GM23248 (cell line): ENCODE measurements around the gene TMEM128.

Experiments
- EZH2 ChIP-seq: fragments of 200-600 bp; sonication (generic); IDR thresholded peaks from 2 replicates; pipeline ENCODE4 v1.6.1; 2018; ENCODE audit warnings: antibody characterized with exemption, mild to moderate bottlenecking; ENCODE audit not compliant: insufficient read depth, poor library complexity, severe bottlenecking
- EZH2phosphoT487 ChIP-seq: fragments of 200-600 bp; sonication (generic); IDR thresholded peaks from 2 replicates; pipeline ENCODE4 v1.6.1; 2018; ENCODE audit warnings: antibody characterized with exemption, moderate library complexity, mild to moderate bottlenecking, low read depth; ENCODE audit not compliant: insufficient read depth

- TF ChIP-seq EZH2 (no peak), EZH2phosphoT487 (no peak)
Observed at GRCh38 chr4:4284827-4285618, 37.0 kb upstream of the TMEM128 start.
